Neural cell (in vitro differentiated cells): ENCODE measurements around the gene FOXK1. TPM values are rescaled to one million over a fixed set of nuclear protein-coding genes. Genes with fewer than 3 reads are reported as not detected.
A peak's percentile ranks its signal among the peaks of the same experiment; 100 is the strongest.
"Not testable (repeated sequence)": the region's sequence is repeated elsewhere in the genome, so short reads cannot be mapped to it uniquely, and the experiment has no call there.

Experiments used
- H2AFZ ChIP-seq: fragments of 200-600, 300-800 bp; sonication (generic), shearing (Covaris generic); 2 replicates; pipeline ENCODE4 v1.6.0; 2014; ENCODE audit warnings: low read depth, mild to moderate bottlenecking, antibody characterized with exemption, low read length, moderate library complexity
- H3F3A ChIP-seq: fragments of 200-600 bp; shearing (Covaris generic); 2 replicates; pipeline ENCODE4 v1.6.1; 2016; ENCODE audit warnings: mild to moderate bottlenecking, moderate library complexity, mixed read lengths, antibody characterized with exemption, low read length; ENCODE audit not compliant: insufficient read depth, poor library complexity, severe bottlenecking
- H3K27ac ChIP-seq: fragments of 200-600, 300-800 bp; sonication (generic), shearing (Covaris generic); 2 replicates; pipeline ENCODE4 v1.5.1; 2014; ENCODE audit warnings: mild to moderate bottlenecking, low read length, moderate library complexity
- H3K27me3 ChIP-seq: fragments of 300-800, 200-600 bp; sonication (generic), shearing (Covaris generic); 2 replicates; pipeline ENCODE4 v1.6.0; 2014; ENCODE audit warnings: mild to moderate bottlenecking, low read depth, low read length, moderate library complexity; ENCODE audit not compliant: insufficient read depth
- H3K36me3 ChIP-seq: fragments of 300-800, 200-600 bp; sonication (generic), shearing (Covaris generic); 2 replicates; pipeline ENCODE4 v1.5.1; 2014; ENCODE audit warnings: mild to moderate bottlenecking, antibody characterized with exemption, low read length, moderate library complexity; ENCODE audit not compliant: insufficient read depth
- H3K4me2 ChIP-seq: fragments of 300-800, 200-600 bp; sonication (generic), shearing (Covaris generic); 2 replicates; pipeline ENCODE4 v1.6.0; 2014; ENCODE audit warnings: mild to moderate bottlenecking, low read length
- H3K4me3 ChIP-seq: fragments of 300-800, 200-600 bp; sonication (generic), shearing (Covaris generic); 2 replicates; pipeline ENCODE4 v1.5.1; 2014; ENCODE audit warnings: mild to moderate bottlenecking, low read length, moderate library complexity
- H3K79me2 ChIP-seq: fragments of 200-600 bp; shearing (Covaris generic); replicated peaks from 2 replicates; pipeline ENCODE4 v1.6.0; 2014; ENCODE audit warnings: mild to moderate bottlenecking, low read length, moderate library complexity; ENCODE audit not compliant: insufficient read depth
- H3K9ac ChIP-seq: fragments of 300-800, 200-600 bp; sonication (generic), shearing (Covaris generic); 2 replicates; pipeline ENCODE4 v1.6.1; 2016; ENCODE audit warnings: mild to moderate bottlenecking, low read length, mixed read lengths
- H3K9me2 ChIP-seq: fragments of 200-600 bp; shearing (Covaris generic); 2 replicates; pipeline ENCODE4 v1.6.1; 2016; ENCODE audit warnings: mild to moderate bottlenecking, low read length, mixed read lengths; ENCODE audit not compliant: insufficient read depth
- H3K9me3 ChIP-seq: fragments of 200-600, 300-800 bp; sonication (generic), shearing (Covaris generic); 2 replicates; pipeline ENCODE4 v1.6.1; 2016; ENCODE audit warnings: mild to moderate bottlenecking, mixed run types, low read length, moderate library complexity, mixed read lengths
- H4K20me1 ChIP-seq: fragments of 200-600 bp; shearing (Covaris generic); 2 replicates; pipeline ENCODE4 v1.6.1; 2016; ENCODE audit warnings: mild to moderate bottlenecking, mixed run types; ENCODE audit not compliant: insufficient read depth
- CTCF ChIP-seq: fragments of 450-650 bp; IDR thresholded peaks from 2 replicates; pipeline ENCODE4 v1.5.1; 2014; ENCODE audit warnings: antibody characterized with exemption, mild to moderate bottlenecking, moderate library complexity; ENCODE audit not compliant: poor library complexity, severe bottlenecking
- EP300 ChIP-seq: fragments of 450-650 bp; conservative IDR thresholded peaks from 2 replicates; pipeline ENCODE4 v1.6.1; 2014; ENCODE audit warnings: antibody characterized with exemption, mild to moderate bottlenecking, moderate library complexity; ENCODE audit not compliant: poor library complexity, severe bottlenecking
- EZH2 ChIP-seq: fragments of 200-600, 300-800 bp; shearing (Covaris generic), sonication (generic); IDR thresholded peaks from 2 replicates; pipeline ENCODE4 v1.6.1; 2014; ENCODE audit warnings: antibody characterized with exemption, low read length, borderline replicate concordance, mild to moderate bottlenecking; ENCODE audit not compliant: insufficient read depth, poor library complexity, severe bottlenecking
- MXI1 ChIP-seq: fragments of 450-650 bp; conservative IDR thresholded peaks from 2 replicates; pipeline ENCODE4 v1.6.1; 2014; ENCODE audit warnings: antibody characterized with exemption, mild to moderate bottlenecking; ENCODE audit not compliant: poor library complexity, severe bottlenecking
- POLR2AphosphoS5 ChIP-seq: IDR thresholded peaks from 2 replicates; pipeline ENCODE4 v1.6.1; 2012
- RAD21 ChIP-seq: fragments of 450-650 bp; conservative IDR thresholded peaks from 2 replicates; pipeline ENCODE4 v1.6.1; 2014; ENCODE audit warnings: antibody characterized with exemption, mild to moderate bottlenecking, moderate library complexity
- REST ChIP-seq: IDR thresholded peaks from 2 replicates; pipeline ENCODE4 v1.6.1; 2012; ENCODE audit warnings: borderline replicate concordance
- SMC3 ChIP-seq: fragments of 450-650 bp; conservative IDR thresholded peaks from 2 replicates; pipeline ENCODE4 v1.6.1; 2014; ENCODE audit warnings: antibody characterized with exemption, mild to moderate bottlenecking, moderate library complexity; ENCODE audit not compliant: poor library complexity
- TAF1 ChIP-seq: IDR thresholded peaks from 2 replicates; pipeline ENCODE4 v1.6.1; 2012; ENCODE audit warnings: low read depth
- polyA plus RNA-seq: library from polyadenylated mRNA; depleted of rRNA; stranded (reverse); fragments of >200 nt; gene quantifications from 2 replicates; pipeline ENCODE4 v1.2.3, GENCODE V29; 2014

The FOXK1 gene
- polyA plus RNA-seq, 1 donor from 2014 or later = 7.4 TPM

DNA sequence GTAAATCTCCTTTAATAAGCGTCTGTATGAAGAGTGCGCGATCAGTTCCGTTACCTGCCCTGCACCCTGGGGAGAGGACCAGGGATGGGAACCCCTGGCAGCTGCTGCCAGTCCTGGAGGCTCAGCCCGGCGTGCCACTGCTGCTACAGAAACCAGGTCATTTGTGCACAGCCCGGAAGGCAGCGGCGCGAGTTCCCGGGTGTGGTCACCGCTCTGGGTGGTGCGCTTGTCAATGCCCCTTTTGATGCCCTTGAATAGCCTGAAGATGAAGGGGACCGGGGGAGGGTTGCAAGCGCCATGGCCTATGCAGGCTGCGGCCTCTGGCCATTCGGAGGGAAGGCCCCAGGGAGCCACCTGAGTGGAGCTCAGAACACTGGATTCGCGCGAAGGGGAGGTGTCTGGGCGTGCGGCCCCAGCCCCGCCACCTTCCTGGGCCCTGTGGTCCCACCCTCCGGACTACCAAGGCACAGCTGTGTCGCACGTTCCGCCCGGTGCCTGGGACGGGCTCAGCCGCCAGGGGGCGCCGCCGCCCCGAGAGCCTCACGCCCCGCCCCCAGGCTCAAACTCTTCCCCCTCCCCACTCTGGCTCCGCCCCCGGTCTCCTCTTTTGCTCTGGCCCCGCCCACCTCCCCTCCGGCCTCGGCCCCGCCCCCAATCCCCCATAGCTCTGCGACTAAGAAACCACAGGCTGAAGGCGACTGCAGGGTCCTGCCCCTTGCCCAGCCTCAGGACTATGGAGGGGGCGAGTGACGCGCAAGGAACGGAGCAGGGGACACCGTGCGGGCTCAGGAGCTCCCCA, 109.8 kb downstream of the FOXK1 start:
- H3K27ac ChIP-seq = no peak overlapping the region
- H3K4me2 ChIP-seq = no peak overlapping the region
- TF ChIP-seq MXI1 (no peak), TAF1 (no peak), EZH2 (no peak), RAD21 (peak; percentile 50), EP300 (no peak), SMC3 (peak; percentile 73), CTCF (peak; percentile 67), POLR2AphosphoS5 (no peak), REST (no peak)
- no peaks in the 10 kb centered on the region for H3K79me2 ChIP-seq
- no peaks in the 10 kb centered on the region for H3K27me3 ChIP-seq
- H3K36me3 ChIP-seq = no peaks in the 10 kb centered on the region
- no peaks in the 10 kb centered on the region for H3F3A ChIP-seq
- H3K9ac ChIP-seq = no peak overlapping the region
- no peaks in the 10 kb centered on the region for H4K20me1 ChIP-seq
- H3K9me3 ChIP-seq = no peaks in the 10 kb centered on the region
- no peak overlapping the region for H2AFZ ChIP-seq
- no peaks in the 10 kb centered on the region for H3K9me2 ChIP-seq
- H3K4me3 ChIP-seq = peak overlapping the region; percentile 57

DNA sequence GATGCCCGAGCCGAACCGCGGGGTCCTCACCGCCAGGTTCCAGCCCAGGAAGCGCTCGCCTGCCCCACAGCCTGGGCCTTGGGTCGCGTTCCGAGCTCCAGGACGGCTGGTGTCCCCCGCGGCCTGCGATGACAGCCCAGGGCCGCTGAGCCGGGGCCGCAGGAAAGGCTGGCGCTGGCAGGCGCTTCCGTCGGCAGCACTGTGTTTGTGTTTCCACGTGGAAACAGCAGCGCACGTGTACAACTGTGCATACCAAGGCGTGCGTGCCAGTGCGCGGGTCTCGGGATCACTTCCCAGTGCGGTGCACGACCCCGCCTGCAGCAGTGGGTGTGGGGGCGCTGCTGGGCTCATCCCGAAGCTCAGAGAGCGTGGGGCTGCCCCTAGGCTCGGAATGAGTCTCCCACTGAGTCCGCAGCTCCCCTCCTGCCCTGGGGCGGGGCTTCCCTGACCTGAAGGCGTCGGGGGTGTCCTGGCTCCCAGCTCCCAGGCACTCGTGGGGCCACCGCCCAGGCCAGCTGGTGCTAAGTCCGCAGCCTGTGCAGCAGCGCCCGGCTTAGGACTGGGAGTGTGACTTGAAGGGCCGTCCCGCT, 110.5 kb downstream of the FOXK1 start:
- Histone ChIP-seq H3K27me3 (no peaks in the 10 kb centered on the region), H3K27ac (no peak overlapping the region), H3K9me2 (no peaks in the 10 kb centered on the region), H3K4me2 (no peak overlapping the region), H3K9me3 (no peaks in the 10 kb centered on the region), H3K4me3 (peak overlapping the region; percentile 57), H3K79me2 (no peaks in the 10 kb centered on the region), H4K20me1 (no peaks in the 10 kb centered on the region), H2AFZ (no peak overlapping the region), H3K9ac (no peak overlapping the region), H3K36me3 (no peaks in the 10 kb centered on the region), H3F3A (no peaks in the 10 kb centered on the region)
- TF ChIP-seq RAD21 (no peak), MXI1 (peak; percentile 85)

- H3K36me3 ChIP-seq, H3F3A ChIP-seq, H3K27ac ChIP-seq, H3K9ac ChIP-seq, H2AFZ ChIP-seq, H3K9me3 ChIP-seq, H3K79me2 ChIP-seq, H4K20me1 ChIP-seq, H3K9me2 ChIP-seq, H3K4me3 ChIP-seq, H3K4me2 ChIP-seq, H3K27me3 ChIP-seq: not testable (repeated sequence)
Measured at GRCh38 chr7:4793385-4793993, 111.4 kb downstream of the FOXK1 start.

DNA sequence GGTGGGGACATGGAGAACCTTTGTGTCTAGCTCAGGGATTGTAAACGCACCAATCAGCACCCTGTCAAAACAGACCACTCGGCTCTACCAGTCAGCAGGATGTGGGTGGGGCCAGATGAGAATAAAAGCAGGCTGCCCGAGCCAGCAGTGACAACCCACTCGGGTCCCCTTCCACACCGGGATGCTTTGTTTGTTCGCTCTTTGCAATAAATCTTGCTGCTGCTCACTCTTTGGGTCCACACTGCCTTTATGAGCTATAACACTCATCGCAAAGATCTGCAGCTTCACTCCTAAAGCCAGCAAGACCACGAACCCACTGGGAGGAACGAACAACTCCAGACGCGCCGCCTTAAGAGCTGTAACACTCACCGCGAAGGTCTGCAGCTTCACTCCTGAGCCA, 112.1 kb downstream of the FOXK1 start:
- H3K9me3 ChIP-seq, H3K4me2 ChIP-seq, H3F3A ChIP-seq, H3K27ac ChIP-seq, H3K36me3 ChIP-seq, H2AFZ ChIP-seq, H3K9me2 ChIP-seq, H3K9ac ChIP-seq, H3K79me2 ChIP-seq, H4K20me1 ChIP-seq, H3K27me3 ChIP-seq, H3K4me3 ChIP-seq: not testable (repeated sequence)
